HG03432 (cell line): Measurements from ENCODE around the gene FXYD5.

Experiments
- ATAC-seq: cut with Tn5 transposase; IDR thresholded peaks from one replicate; pipeline ENCODE4 v1.9.1; 2021; ENCODE audit warnings: mild to moderate bottlenecking, moderate library complexity; ENCODE audit not compliant: unreplicated experiment

The FXYD5 gene

DNA sequence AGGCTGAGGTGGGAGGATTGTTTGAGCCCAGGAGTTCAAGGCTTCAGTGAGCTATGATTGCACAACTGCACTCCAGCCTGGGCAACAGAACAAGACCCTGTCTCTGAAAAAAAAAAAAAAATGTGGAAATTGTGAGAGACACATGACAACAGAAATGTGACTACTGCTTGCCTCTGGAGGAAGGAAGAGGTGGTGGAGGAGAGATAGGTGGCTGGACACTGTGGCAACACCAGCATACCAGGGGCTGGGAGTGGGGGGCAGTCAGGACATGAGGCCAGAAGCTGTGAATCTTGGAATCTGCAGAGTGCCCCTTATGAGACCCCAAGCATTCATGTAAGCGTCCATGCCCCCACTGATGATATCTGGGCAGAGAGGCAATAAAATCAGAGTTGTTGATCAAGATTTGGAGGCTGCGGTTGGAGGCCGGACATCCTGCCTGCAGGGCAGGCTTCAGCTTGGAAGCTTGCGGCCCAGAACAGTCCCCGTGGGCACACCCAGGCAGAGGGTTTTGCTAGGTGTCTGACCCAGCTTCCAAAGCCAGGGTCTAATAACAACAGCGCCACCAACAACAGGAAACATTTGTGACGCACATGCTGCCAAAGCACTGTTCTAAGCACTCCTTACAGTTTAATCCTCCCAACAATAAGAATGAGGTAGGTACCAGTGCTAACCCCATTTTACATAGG is 57.2 kb downstream of the FXYD5 start:
- no peak for ATAC-seq

GRCh38 chr19:35212241-35212640 is 57.7 kb downstream of the FXYD5 start:
- no peak for ATAC-seq

DNA sequence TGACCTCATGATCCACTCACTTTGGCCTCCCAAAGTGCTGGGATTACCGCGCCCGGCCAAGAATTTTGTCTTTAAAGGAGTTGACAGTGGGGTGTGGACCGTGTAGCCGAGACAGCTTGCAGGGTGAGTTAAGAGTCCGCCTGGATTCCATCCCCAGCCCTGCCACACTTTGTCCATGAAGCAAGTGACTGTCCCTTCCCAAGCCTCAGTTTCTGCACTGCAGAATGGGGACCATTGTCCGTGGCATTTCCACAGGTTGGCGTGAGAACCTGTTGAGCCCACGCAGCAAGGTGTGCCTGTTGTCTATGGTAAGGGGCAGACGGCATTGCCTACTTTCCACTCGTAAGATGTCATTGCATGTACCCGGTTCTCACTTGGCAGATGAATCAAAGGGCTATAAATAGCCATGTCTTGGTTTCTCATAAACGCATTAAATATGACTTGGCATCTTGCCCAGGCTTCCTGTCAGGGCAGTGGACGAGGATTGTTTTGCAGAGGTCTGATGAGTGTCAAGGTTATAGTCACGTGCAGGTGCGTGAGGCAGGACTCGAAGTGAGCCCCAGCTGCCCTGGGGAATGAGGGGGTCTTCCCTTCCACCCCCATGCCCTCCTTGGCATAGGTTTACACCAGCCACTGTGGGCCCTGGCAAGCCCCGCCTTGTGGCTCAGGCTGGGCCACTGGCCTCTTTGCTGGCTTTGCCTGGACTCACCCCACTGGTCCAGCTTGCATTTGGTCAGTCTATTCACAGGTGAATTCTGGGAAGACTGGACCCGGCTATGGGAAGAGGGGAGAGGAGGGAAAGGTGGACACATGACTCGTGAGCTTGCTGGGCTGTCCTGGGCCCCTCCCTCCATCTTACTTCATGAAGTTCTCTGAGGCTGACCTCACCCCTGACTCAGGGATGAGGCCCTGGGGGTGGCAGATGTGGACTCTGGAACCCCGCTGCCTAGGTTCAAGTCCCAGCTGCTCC is 59.4 kb downstream of the FXYD5 start:
- peak; percentile 72 for ATAC-seq

DNA sequence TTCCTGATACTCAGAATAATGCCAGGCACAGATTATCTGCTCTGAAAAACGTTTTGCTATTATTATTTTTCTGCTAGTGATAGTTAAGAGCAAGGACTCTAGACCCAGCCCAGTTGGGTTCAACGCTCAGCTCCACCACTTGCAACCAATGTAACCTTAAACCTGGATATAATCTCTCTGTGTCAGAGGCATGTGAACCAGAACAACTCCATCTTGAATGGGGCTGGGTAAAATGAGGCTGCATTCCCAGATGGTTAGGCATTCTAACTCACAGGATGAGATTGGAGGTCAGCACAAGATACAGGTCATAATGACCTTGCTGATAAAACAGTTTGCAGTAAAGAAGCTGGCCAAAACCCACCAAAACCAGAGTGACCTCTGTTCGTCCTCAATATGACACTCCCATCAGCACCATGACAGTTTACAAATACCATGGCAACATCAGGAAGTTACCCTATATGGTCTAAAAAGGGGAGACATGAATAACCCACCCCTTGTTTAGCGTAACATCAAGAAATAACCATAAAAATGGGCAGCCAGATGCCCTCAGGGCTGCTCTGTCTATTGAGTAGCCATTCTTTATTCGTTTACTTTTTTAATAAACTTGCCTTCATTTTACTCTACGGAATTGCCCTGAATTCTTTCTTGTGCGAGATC is 60.4 kb downstream of the FXYD5 start:
- ATAC-seq, result no peak

DNA sequence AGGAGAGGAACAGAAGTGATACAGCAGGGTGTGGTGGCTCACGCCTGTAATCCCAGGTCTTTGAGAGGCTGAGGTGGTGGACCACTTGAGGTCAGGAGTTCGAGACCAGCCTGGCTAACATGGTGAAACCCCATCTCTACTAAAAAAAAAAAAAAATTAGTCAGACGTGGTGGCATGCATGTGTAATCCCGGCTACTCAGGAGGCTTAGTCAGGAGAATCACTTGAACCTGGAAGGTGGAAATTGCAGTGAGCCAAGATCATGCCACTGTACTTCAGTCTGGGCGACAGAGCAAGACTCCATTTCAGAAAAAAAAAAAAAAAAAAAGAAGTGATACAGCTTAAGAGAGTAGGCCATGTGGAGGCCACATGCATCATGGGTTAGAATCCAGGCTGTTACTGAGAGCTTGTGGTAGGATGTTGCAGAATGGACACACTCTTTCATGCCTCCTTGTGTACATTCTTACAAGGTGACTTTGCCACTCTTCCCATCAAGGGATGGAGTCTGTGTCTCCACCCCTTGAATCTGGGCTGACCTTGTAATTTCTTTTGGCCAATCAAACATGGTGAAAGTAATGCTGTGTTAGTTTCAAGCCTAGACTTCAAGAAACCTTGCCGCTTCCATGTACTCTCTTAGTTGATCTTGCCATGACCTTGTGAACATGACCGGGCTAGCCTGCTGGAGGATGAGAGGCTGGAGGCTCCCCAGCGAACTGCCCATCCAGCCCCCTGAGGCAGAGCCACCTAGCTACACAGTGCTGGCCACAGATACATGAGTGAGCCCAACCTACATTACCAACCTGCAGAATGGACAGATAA is 61.7 kb downstream of the FXYD5 start:
- ATAC-seq, result no peak

DNA sequence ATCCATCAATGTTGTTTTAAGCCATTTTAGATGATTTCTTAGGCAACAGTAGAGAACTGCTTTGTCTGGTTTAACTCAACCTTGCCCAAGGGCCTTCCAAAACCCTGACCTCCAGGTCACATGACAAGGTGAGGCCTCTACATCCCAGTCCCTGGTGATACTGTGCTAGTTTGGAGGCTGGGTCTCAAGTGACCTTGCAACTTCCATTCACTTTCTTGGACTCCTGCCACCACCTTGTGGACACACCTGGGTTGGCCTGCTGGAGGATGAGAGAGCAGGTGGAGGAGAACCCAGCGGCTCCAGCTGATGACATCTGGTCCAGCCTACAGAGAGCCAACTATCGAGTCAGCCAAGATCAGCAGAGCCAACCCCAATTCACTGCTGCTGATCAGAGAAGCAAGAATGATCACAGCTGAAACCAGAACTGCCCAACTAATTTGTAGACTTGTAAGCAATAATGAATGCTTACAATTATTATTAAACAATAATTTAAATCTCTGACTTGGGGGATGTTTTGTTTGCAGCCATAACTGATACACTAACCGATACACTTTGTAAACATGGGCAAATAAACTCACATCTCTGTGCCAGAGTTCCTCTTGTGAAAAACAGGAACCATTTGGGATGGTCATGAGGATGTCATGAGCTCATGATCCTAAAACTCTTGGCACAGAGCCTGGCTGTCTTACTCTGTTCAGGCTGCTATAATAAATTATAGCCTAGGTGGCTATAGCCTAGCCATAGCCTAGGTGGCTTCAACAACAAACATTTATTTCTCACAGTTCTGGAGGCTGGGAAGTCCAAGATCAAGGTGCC is 62.5 kb downstream of the FXYD5 start:
- no peak for ATAC-seq

DNA sequence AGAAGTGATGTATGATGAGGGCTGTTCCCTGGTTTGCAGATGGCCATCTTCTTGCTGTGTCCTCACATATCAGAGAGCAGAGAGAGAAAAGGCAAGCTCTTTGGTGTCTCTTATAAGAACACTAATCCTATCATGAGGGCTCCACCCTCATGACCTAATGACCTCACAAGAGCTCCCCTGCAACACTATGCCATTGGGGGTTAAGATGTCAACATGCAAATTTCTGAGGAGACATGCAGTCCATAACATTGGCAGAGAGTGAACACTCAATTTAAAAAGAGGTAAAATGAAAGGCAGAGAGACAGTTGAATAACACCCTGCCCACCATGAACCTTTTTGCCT is 63.1 kb downstream of the FXYD5 start:
- no peak for ATAC-seq

- no peak for ATAC-seq
These were observed 64.5 kb downstream of the FXYD5 start for GRCh38 chr19:35219008-35219407.
